HAP-1 (cell line): ENCODE data around the gene MGAM2.
"Not testable (repeated sequence)": the region's sequence is repeated elsewhere in the genome, so short reads cannot be mapped to it uniquely, and the experiment has no call there.

Experiments used
- DNase-seq, 2 experiments: peaks; one replicate each; pipeline ENCODE4 v3.0.0-alpha.2; 2016 to 2020; ENCODE audit warnings: low spot score in 2 of 2
- H3K27me3 ChIP-seq: fragments of 250-450 bp; sonication (Bioruptor Pico); 2 replicates; pipeline ENCODE4 v1.5.1; 2020; ENCODE audit warnings: low read depth, mild to moderate bottlenecking, moderate library complexity
- H3K36me3 ChIP-seq: fragments of 250-450 bp; sonication (Bioruptor Pico); replicated peaks from 2 replicates; pipeline ENCODE4 v1.5.1; 2020; ENCODE audit warnings: mild to moderate bottlenecking
- H3K4me1 ChIP-seq: fragments of 250-450 bp; sonication (Bioruptor Pico); 2 replicates; pipeline ENCODE4 v1.5.1; 2020; ENCODE audit warnings: mild to moderate bottlenecking
- H3K4me3 ChIP-seq: fragments of 250-450 bp; sonication (Bioruptor Pico); 2 replicates; pipeline ENCODE4 v1.5.1; 2020; ENCODE audit warnings: mild to moderate bottlenecking, moderate library complexity
- H3K9me3 ChIP-seq: fragments of 250-450 bp; sonication (Bioruptor Pico); 2 replicates; pipeline ENCODE4 v1.5.1; 2020; ENCODE audit warnings: mild to moderate bottlenecking, moderate library complexity
- in situ Hi-C: fragments of 300-500 bp; cut with MboI; formaldehyde crosslinking; loops from 3 replicates; pipeline ENCODE4 v1.14.3; 2020; ENCODE audit warnings: low sequenced_read_pairs, inconsistent platforms, mixed read lengths

Gene MGAM2

DNA sequence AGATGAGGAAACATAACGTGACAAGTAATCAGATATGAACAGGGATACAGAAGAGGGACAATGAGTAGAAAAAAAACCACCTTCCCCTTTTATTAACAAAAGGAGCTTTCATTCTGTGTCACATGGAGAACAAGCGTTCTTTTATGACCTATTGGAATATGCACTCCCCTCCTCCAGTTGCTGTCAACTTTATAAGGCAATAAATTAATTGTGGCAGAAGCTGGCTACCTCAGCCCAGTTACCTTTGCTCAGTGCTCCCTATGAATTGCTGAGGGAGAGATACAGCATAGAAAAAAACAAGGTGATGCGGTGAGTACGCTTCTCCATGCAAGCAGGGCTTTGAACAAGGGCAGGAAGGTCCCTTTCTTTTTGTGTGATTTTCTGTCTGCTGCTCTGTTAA lies at the start of gene MGAM2:
TSS of gene MGAM2 (plus strand) at position 220 of the 400 bp plus-strand sequence. CDS start 5,156 bp downstream, outside the sequence.
- DNase-seq: no peak
- in situ Hi-C loops: no loop called here

GRCh38 chr7:142063551-142064442 lies 47.7 kb upstream of the MGAM2 start:
- no peak for DNase-seq
- Histone ChIP-seq H3K27me3 (no peaks in the 10 kb centered on the region), H3K4me1 (no peaks in the 10 kb centered on the region), H3K36me3 (no peaks in the 10 kb centered on the region), H3K9me3 (no peaks in the 10 kb centered on the region), H3K4me3 (no peak overlapping the region)
- in situ Hi-C loops: no loop called here

More for the DNA sequence above, at the start of gene MGAM2:
- H3K27me3 ChIP-seq: no peaks in the 10 kb centered on the region
- H3K9me3 ChIP-seq: no peaks in the 10 kb centered on the region
- no peak within 1 kb of the TSS for H3K4me3 ChIP-seq
- H3K36me3 ChIP-seq: no peaks in the 10 kb centered on the region
- no peaks in the 10 kb centered on the region for H3K4me1 ChIP-seq

GRCh38 chr7:142066536-142066935 lies 45.0 kb upstream of the MGAM2 start:
- H3K4me1 ChIP-seq: no peaks in the 10 kb centered on the region
- H3K36me3 ChIP-seq: no peaks in the 10 kb centered on the region
- no peaks in the 10 kb centered on the region for H3K27me3 ChIP-seq
- H3K9me3 ChIP-seq: no peaks in the 10 kb centered on the region
- DNase-seq: no peak
- in situ Hi-C loops: no loop called here
- H3K4me3 ChIP-seq: no peak overlapping the region

- Histone ChIP-seq H3K27me3 (no peaks in the 10 kb centered on the region), H3K36me3 (no peaks in the 10 kb centered on the region), H3K9me3 (no peaks in the 10 kb centered on the region), H3K4me1 (no peaks in the 10 kb centered on the region), H3K4me3 (no peak overlapping the region)
- in situ Hi-C loops: no loop called here
- DNase-seq: no peak
Observed at GRCh38 chr7:142077762-142078161, 33.8 kb upstream of the MGAM2 start.

DNA sequence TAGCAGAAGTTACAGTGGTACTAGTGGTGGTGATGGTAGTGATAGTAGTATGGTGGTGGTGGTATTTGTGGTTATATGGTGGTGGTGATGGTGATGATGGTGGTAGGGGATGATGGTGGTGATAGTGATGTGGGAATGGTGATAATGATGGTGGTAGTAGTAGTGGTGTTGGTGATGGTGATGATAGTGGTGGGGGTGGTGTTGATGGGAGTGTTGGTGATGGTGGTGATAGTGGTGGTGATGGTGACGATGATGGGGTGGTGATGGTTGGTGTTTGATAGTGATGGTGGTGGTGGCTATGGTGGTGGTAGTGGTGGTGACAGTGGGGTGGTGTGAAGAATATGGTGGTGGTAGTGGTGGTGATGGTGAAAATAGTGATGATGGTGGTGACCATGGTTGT lies 27.9 kb upstream of the MGAM2 start:
- Histone ChIP-seq H3K9me3 (no peaks in the 10 kb centered on the region), H3K27me3 (no peaks in the 10 kb centered on the region), H3K4me3 (no peak overlapping the region), H3K4me1 (no peaks in the 10 kb centered on the region), H3K36me3 (no peaks in the 10 kb centered on the region)
- in situ Hi-C loops: no loop called here
- no peak for DNase-seq

DNA sequence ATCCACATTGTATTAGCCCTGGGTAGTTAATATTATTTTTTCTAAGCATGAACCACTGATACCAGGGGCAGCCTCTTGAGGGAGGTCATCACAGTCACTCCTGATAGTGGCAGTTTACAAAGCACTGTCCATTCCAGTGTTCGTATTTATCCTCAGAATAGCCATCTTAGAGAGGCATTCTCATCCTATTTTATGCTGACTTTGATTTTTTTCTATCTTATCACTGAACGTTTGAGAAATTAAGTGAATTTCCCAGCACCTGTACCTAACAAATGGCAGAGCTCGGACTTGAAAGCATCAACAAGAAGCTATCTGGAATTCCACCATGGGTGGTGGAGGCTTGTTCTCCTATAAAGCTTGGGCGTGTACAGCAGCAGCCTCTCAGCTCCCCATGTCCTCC lies 26.1 kb upstream of the MGAM2 start:
- no peaks in the 10 kb centered on the region for H3K27me3 ChIP-seq
- DNase-seq: no peak
- H3K36me3 ChIP-seq: no peaks in the 10 kb centered on the region
- H3K9me3 ChIP-seq: no peaks in the 10 kb centered on the region
- no peak overlapping the region for H3K4me3 ChIP-seq
- H3K4me1 ChIP-seq: no peaks in the 10 kb centered on the region
- in situ Hi-C loops: no loop called here

- Histone ChIP-seq H3K4me3 (no peak overlapping the region), H3K4me1 (no peaks in the 10 kb centered on the region), H3K36me3 (no peaks in the 10 kb centered on the region), H3K27me3 (no peaks in the 10 kb centered on the region), H3K9me3 (no peaks in the 10 kb centered on the region)
- in situ Hi-C loops: no loop called here
- no peak for DNase-seq
Observed at GRCh38 chr7:142088022-142088714, 23.4 kb upstream of the MGAM2 start.

DNA sequence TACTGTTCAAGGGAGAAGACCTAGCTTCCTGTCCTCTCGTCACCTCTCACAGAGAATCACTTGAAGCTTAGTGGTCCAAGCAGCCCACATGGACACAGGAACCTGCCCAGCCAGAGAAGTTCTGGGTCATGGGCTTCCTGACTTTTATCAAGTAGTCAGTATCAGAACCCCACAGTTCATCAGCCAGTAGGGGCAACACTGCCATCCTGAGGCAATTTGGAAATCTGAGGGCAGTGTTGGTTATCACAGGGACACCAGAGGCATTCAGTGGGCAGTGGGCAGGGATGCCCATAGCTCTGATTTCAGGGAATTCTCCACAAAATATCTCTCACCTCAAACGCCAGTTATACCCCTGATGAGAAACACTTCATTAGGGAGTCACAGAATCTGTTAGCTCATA lies 22.5 kb upstream of the MGAM2 start:
- Histone ChIP-seq H3K36me3 (no peaks in the 10 kb centered on the region), H3K27me3 (no peaks in the 10 kb centered on the region), H3K4me3 (no peak overlapping the region), H3K4me1 (no peaks in the 10 kb centered on the region), H3K9me3 (no peaks in the 10 kb centered on the region)
- DNase-seq: no peak
- in situ Hi-C loops: no loop called here

GRCh38 chr7:142091961-142092360 lies 19.6 kb upstream of the MGAM2 start:
- in situ Hi-C loops: no loop called here

DNA sequence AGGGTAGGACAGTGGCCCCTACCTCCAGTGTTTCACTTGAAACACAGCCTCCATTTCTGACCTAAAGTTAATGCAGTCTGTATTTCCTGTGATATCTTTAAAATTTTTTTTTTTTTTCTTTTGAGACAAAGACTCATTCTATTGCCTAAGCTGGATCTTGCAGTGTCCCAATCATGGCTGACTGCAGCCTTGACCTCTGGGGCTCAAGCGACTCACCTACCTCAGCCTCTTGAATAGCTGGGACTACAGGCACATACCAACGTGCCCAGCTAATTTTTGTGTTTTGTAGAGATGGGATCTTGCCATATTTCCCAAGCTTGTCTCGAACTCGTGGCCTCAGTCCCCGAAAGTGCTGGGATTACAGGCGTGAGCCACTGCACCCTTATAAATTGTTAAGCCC lies 16.7 kb upstream of the MGAM2 start:
- Histone ChIP-seq H3K36me3 (no peaks in the 10 kb centered on the region), H3K27me3 (no peaks in the 10 kb centered on the region), H3K4me1 (no peaks in the 10 kb centered on the region), H3K4me3 (no peak overlapping the region), H3K9me3 (no peaks in the 10 kb centered on the region)
- in situ Hi-C loops: no loop called here
- no peak for DNase-seq

More at GRCh38 chr7:142091961-142092360, 19.6 kb upstream of the MGAM2 start:
- no peaks in the 10 kb centered on the region for H3K9me3 ChIP-seq
- H3K4me1 ChIP-seq: no peaks in the 10 kb centered on the region
- no peaks in the 10 kb centered on the region for H3K36me3 ChIP-seq
- DNase-seq: no peak
- H3K4me3 ChIP-seq: no peak overlapping the region
- H3K27me3 ChIP-seq: no peaks in the 10 kb centered on the region

- no peaks in the 10 kb centered on the region for H3K36me3 ChIP-seq
Observed at GRCh38 chr7:142097571-142097970, 13.9 kb upstream of the MGAM2 start.

DNA sequence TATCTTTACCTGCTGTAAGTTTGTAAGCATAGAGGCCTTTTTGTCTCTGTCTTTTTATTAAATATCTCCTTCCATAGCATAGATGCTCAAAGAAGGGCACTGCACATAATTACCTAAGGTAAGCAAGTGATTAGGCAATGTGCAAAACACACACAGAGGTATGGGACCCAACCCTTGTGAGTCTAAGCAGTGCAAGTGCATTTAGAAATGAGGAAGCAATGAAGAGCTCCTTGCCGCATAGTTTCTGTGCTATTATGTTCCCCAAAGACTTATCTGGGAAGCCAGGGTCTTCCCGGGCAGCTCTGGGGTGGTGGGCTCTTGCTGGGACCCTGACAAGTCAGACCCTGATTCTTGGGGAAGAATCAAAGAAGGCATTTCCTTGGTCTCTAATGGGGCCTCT lies 13.5 kb upstream of the MGAM2 start:
- no peak for DNase-seq
- H3K4me1 ChIP-seq: no peaks in the 10 kb centered on the region
- in situ Hi-C loops: no loop called here
- no peaks in the 10 kb centered on the region for H3K27me3 ChIP-seq
- no peak overlapping the region for H3K4me3 ChIP-seq
- no peaks in the 10 kb centered on the region for H3K9me3 ChIP-seq
- no peaks in the 10 kb centered on the region for H3K36me3 ChIP-seq

More at GRCh38 chr7:142097571-142097970, 13.9 kb upstream of the MGAM2 start:
- no peaks in the 10 kb centered on the region for H3K9me3 ChIP-seq
- no peaks in the 10 kb centered on the region for H3K27me3 ChIP-seq
- in situ Hi-C loops: no loop called here
- no peak for DNase-seq
- H3K4me3 ChIP-seq: no peak overlapping the region
- no peaks in the 10 kb centered on the region for H3K4me1 ChIP-seq

- H3K4me1 ChIP-seq, H3K36me3 ChIP-seq, H3K27me3 ChIP-seq, DNase-seq, H3K4me3 ChIP-seq, H3K9me3 ChIP-seq, in situ Hi-C loops: not testable (repeated sequence)
Observed at GRCh38 chr7:142099347-142099746, 12.2 kb upstream of the MGAM2 start.

DNA sequence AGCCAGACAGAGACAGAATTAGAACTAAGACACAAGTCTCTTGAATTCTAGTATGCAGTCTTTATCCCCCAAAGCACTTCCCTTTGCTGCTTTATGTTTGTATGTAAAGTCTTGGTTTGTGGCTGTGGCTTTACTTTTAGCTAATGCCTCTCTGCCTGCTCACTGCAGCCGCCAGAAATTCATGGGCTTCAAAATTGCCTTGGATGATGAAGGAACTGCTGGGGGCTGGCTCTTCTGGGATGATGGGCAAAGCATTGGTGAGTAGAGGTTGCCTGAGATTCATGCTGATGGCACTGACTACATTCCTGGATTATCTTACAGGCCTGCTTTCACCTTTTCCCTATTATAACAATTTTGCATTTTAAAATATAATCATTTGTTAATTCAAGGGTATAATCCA lies 10.9 kb upstream of the MGAM2 start:
- no peaks in the 10 kb centered on the region for H3K27me3 ChIP-seq
- no peak for DNase-seq
- no peaks in the 10 kb centered on the region for H3K36me3 ChIP-seq
- in situ Hi-C loops: no loop called here
- H3K9me3 ChIP-seq: no peaks in the 10 kb centered on the region
- H3K4me3 ChIP-seq: no peak overlapping the region
- no peaks in the 10 kb centered on the region for H3K4me1 ChIP-seq
